GM12864 (cell line): ENCODE data around the gene ST7L.
A peak's percentile ranks its signal among the peaks of the same experiment; 100 is the strongest.
"Not testable (repeated sequence)": the region's sequence is repeated elsewhere in the genome, so short reads cannot be mapped to it uniquely, and the experiment has no call there.

ENCODE experiments used
- DNase-seq: peaks from one replicate; pipeline ENCODE4 v3.0.0-alpha.2; 2011; ENCODE audit warnings: low read depth
- H3K4me3 ChIP-seq: 2 replicates; pipeline ENCODE4 v1.5.1; 2011; ENCODE audit warnings: mild to moderate bottlenecking, low read depth, low read length, control low read depth
- TF ChIP-seq, protein P1 (sequence below): IDR thresholded peaks from 2 replicates; pipeline ENCODE4 v1.5.1; 2011; ENCODE audit warnings: low read depth, mild to moderate bottlenecking, moderate library complexity, low read length, control low read depth, inconsistent platforms; ENCODE audit errors: missing control alignments

The ST7L gene, protein sequence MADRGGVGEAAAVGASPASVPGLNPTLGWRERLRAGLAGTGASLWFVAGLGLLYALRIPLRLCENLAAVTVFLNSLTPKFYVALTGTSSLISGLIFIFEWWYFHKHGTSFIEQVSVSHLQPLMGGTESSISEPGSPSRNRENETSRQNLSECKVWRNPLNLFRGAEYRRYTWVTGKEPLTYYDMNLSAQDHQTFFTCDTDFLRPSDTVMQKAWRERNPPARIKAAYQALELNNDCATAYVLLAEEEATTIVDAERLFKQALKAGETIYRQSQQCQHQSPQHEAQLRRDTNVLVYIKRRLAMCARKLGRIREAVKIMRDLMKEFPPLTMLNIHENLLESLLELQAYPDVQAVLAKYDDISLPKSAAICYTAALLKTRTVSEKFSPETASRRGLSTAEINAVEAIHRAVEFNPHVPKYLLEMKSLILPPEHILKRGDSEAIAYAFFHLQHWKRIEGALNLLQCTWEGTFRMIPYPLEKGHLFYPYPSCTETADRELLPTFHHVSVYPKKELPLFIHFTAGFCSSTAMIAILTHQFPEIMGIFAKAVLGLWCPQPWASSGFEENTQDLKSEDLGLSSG

DNA sequence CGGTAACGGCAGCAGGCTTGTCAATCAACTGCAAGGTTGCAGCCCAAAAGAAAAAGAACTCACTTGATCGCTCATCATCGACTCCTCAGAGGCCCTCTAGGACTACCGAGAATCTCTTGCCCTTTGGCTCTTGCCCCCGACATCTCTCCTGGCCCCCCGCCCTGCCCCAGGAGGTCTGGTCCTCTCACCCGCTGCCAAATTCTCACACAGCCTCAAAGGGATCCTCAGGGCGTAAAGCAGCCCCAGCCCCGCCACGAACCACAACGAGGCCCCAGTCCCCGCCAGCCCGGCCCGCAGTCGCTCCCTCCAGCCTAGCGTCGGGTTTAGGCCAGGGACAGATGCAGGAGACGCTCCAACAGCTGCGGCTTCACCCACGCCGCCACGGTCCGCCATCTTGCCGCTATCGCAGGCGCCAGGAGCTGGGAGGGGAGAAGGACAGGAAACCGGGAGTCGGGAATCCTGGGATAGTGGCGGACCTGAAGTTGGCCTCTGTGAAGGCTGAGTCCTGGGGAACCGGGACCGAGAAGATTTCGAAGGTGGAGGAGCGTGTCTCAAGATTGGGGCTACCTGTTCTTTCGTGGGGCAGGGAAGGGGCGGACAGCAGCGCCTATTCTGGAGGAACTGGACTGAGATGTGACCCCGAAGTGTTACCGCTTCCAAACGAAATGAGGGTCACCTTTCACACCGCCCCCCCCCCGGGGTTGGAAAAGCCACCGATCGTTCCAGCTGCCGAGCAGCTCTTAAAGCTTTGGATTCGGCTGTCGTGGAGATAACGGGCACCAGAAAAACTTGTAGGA is at the start of gene ST7L:
ST7L (minus strand) TSS at position 421 of the 797 bp plus-strand sequence; CDS start at position 393, 28 bp downstream.
- TF ChIP-seq, protein P1, sequence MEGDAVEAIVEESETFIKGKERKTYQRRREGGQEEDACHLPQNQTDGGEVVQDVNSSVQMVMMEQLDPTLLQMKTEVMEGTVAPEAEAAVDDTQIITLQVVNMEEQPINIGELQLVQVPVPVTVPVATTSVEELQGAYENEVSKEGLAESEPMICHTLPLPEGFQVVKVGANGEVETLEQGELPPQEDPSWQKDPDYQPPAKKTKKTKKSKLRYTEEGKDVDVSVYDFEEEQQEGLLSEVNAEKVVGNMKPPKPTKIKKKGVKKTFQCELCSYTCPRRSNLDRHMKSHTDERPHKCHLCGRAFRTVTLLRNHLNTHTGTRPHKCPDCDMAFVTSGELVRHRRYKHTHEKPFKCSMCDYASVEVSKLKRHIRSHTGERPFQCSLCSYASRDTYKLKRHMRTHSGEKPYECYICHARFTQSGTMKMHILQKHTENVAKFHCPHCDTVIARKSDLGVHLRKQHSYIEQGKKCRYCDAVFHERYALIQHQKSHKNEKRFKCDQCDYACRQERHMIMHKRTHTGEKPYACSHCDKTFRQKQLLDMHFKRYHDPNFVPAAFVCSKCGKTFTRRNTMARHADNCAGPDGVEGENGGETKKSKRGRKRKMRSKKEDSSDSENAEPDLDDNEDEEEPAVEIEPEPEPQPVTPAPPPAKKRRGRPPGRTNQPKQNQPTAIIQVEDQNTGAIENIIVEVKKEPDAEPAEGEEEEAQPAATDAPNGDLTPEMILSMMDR: no peak
- DNase-seq: no peak
- H3K4me3 ChIP-seq: peak within 1 kb of the TSS; percentile 99

DNA sequence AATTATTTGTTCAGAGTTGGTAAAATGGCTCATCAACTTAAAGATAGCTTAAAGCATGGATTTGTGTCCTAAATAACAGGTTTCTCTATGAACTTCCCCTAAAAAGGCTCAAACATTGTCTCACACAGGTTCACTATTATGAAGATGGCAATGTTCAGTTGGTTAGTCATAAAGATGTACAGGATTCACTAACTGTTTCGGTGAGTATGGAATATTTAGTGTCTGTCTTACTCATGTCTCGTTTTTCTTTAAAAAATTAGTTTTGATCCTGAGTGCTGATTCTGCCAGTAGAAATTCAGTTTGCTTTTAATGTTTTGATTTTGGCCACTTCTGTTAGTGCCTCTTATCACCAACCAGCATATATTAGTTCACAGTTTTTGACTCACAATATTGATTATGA is 48.0 kb upstream of the ST7L start:
- TF ChIP-seq, protein P1: no peak
- DNase-seq: no peak
- no peak overlapping the region for H3K4me3 ChIP-seq

DNA sequence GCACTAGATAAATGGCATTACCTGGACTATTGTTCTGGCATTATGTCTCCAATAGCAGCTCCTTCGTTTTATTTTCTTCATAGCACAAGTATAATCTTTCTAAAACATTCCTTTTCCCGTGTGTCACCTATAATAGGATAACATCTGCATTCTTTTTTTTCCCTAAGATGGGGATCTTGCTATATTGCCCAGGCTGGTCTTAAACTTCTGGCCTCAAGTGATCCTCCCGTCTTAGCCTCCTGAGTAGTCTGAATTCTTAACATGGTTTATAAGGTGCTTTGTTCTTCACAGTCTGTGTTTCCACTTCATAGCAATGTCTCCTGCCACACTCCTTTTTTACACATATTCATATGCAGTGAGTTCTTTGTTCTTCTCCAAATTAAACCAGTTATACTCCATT is 46.9 kb upstream of the ST7L start:
- H3K4me3 ChIP-seq: no peak overlapping the region
- TF ChIP-seq, protein P1: no peak

DNA sequence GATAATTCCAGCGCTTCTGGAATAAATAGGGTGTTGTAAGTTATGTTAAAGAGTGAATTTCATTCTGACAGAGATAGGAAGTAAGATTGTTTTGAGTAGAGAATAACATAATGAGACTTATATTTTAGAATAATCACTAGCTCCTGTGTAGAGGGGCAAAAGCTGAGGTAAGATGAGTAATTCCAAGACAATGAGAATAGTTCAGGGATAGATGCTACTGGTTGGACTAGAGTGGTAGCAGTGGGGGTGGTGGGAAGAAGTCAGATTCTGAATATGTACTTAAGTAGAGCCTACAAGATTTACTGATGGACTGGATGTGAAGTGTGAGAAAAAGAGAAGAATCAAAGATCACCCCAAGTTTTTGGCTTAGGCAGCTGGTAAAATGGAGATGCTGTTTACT is 32.3 kb upstream of the ST7L start:
- H3K4me3 ChIP-seq: no peak overlapping the region

More for the DNA sequence above, 46.9 kb upstream of the ST7L start:
- no peak for DNase-seq

DNA sequence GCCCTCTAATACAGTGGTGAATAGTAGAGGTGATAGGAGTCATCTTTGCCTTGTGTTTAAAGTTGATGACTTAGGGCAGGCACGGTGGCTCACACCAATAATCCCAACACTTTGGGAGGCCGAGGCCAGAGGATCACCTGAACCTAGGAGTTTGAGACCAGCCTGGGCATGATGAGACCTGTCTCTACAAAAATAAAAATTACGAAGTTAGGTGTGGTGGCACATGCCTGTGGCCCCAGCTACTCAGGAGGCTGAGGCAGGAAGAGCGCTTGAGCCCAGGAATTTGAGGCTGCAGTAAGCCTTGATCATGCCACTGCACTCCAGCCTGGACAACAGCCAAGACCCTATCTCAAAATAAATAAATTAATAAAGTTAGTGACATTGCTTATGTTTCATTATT is 27.3 kb upstream of the ST7L start:
- no peak for DNase-seq
- no peak overlapping the region for H3K4me3 ChIP-seq
- TF ChIP-seq, protein P1: no peak

More for the DNA sequence above, 32.3 kb upstream of the ST7L start:
- TF ChIP-seq, protein P1: no peak
- no peak for DNase-seq

DNA sequence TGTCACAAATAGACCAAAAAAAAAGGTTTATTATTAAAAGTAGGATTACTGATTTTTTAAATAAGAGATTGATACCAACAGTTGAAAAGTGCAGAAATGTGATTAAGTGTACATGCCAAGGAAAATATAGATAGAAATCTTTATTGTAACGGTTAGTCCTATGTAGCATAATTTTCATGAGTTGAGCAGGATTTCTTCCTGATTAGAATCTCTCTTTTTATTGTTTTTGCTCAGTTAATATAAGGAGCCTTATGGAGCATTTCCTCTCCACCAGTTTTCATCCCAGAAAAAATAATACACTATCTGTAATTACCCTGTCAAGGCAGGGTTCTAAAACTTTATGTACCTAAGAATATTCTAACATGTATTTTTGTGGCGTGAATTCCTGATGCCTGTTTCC is 24.1 kb upstream of the ST7L start:
- DNase-seq: no peak
- TF ChIP-seq, protein P1: no peak
- no peak overlapping the region for H3K4me3 ChIP-seq

DNA sequence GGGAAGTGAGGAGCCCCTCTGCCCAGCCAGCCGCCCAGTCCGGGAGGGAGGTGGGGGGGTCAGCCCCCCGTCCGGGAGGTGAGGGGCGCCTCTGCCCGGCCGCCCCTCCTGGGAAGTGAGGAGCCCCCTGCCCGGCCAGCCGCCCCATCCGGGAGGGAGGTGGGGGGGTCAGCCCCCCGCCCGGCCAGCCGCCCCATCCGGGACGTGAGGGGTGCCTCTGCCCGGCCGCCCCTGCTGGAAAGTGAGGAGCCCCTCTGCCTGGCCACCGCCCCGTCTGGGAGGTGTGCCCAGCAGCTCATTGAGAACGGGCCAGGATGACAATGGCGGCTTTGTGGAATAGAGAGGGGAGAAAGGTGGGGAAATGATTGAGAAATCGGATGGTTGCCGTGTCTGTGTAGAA is 21.5 kb upstream of the ST7L start:
- not testable (repeated sequence) for DNase-seq, H3K4me3 ChIP-seq
